NCI-H1092 treated with DMSO at 0.1 percent for 48 hours (cell line): ENCODE results near the gene COLQ.

Experiments
- DNase-seq: peaks from one replicate; lab custom pipeline; 2025; lab: John Stamatoyannopoulos, UW

The COLQ gene

DNA sequence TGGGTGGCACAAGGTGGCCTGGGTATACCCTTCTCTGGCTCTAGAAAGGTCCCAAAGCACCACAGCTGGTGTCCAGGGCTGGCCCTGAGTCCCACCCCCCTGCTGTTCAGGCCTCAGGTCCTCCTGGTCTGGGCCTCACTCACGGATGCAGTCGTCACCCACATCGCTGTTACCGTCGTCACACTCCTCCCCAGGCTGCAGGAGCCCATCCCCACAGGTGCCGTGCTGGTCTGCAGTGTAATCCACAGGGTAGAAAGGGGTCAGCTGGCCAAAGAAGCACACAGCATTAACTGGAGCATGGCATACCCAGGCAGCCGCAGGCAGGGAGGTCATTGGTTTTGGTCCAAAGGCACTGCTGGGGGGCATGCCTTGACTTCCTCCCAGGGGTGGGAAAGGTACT, 65.8 kb downstream of the COLQ start:
- no peak for DNase-seq

- DNase-seq: no peak
Measured at GRCh38 chr3:15454965-15455364, 66.5 kb downstream of the COLQ start.

DNA sequence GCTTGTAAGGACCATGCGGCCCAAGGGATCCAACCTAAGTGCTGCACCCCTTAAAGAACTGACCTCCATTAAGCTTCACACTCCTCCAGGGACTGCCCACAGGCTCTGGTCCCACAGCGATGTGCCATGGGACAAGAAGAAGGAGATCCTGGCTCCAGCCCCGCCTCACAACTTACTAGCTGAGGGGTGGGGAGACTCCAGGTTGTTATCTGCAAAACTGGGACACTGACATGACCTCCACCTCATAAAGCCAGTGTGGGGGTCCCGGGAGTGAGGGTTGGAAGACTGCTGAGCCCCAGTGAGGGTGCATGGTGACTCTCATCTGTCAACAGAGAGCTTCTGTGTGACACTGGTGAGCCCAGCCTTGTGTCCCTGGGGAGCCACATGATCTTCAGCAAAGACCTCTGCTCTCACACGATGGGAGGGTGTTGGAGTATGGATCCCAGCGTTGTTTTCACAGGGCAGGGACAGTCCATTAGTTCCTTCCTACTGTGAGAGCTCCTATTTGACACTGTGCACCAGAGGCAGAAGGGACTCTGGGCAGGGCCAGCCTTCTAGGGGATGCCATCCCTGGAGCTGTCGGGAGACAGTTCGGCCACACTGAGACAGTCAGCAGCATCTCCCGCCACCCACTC, 67.4 kb downstream of the COLQ start:
- no peak for DNase-seq

DNA sequence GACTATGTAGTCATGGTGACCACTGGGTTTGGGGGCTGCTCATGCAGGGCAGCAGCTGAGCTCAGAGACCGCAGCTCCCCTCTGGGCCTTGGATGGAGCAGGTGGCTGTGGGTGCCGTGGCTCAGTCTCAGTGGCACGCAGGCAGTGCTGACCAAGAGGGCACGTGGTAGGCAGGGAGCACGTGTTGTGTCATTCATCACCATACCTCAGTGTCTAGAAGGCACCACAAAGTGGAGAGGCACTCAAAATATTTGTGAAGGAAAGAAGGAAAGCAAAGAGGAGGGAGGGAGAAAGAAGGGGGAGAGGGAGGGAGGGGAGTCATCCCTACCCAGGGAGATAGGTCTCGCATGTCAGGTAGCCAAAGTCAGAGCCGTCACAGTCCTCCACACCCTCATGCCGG, 68.0 kb downstream of the COLQ start:
- DNase-seq: no peak

GRCh38 chr3:15452961-15453360, 68.5 kb downstream of the COLQ start:
- no peak for DNase-seq

- no peak for DNase-seq
Measured at GRCh38 chr3:15452156-15452555, 69.3 kb downstream of the COLQ start.

GRCh38 chr3:15451216-15452113, 70.0 kb downstream of the COLQ start:
- DNase-seq: no peak

DNA sequence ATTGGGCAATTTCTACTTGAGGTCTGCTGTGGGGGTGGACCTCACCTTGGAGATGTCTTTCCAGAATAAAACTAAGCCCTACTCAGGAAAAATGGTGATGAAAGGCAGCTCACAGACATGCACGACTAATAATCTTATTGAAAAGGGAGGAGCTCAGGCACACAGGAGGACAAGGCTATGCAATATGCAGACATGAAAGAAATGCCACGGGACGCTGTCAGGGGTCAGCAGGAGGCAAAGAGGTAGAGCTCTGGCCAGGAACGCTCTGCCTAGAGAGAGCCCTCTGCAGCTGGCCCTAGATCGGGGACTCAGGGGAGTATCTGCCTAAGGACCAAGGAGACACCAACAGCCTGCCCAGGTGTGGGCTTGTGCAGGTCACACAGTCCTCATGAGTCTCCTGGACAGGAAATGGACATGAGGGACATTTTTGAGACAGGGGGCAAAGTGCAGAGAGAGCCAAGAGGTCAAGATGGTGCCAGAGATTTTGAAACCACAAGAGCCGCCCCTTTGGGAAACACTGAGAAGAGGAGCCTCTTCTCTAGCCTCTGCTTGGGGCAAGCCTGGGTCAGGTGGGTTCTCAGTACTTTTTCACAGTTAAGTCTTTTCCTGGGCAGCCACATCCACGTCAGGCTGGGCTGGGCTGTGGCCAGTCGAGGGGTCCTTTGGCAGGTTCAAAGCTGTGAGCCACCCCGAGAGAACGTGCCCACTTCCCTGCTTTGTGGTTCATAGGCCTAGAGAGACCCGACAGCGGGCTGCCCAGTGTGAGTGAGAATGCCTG, 70.9 kb downstream of the COLQ start:
- DNase-seq: no peak

GRCh38 chr3:15449489-15450224, 71.8 kb downstream of the COLQ start:
- DNase-seq: no peak

GRCh38 chr3:15443826-15444524, 77.5 kb downstream of the COLQ start:
- no peak for DNase-seq

- DNase-seq: no peak
Measured at GRCh38 chr3:15440891-15441290, 80.6 kb downstream of the COLQ start.

DNA sequence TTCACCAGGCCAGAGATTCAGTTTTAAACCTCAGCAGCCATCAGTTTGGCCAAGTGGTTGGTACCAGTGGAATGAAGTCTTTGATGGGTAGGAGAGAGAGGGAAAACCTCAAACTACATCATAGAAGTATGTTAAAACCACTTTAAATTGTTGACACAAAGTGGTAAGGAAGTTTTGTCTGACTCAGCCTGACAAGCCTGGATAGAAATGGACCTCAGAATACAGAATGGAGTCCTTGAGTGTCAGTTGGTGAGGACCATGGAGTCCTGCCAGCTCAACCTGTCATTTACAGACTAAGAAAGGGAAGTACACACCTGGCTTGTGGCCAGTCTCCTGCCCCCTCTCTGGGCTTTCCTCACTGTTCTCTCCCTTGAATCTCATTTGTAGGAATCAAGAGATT, 82.0 kb downstream of the COLQ start:
- no peak for DNase-seq

- no peak for DNase-seq
Measured at GRCh38 chr3:15438983-15439382, 82.5 kb downstream of the COLQ start.

GRCh38 chr3:15436246-15436645, 85.3 kb downstream of the COLQ start:
- DNase-seq: no peak

- DNase-seq: no peak
Measured at GRCh38 chr3:15434756-15435155, 86.8 kb downstream of the COLQ start.

DNA sequence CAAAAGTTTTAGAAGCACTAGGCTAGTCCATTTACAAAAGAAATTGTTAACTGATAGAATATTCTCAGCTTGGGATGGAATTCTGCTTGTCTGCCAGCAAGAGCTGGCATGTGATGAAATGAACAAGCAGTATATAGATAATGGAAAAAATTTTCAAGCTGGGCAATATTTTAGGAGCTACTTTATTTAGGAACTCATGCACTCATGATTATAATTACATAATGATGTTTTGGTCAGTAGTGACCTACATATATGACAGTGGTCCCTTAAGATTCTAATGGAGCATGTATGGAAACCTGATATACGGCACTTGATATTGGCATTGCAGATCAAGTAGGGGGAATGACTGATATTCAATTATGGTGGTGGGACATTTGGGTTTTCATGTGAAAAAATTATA, 88.0 kb downstream of the COLQ start:
- no peak for DNase-seq

GRCh38 chr3:15431256-15431837, 90.2 kb downstream of the COLQ start:
- no peak for DNase-seq

DNA sequence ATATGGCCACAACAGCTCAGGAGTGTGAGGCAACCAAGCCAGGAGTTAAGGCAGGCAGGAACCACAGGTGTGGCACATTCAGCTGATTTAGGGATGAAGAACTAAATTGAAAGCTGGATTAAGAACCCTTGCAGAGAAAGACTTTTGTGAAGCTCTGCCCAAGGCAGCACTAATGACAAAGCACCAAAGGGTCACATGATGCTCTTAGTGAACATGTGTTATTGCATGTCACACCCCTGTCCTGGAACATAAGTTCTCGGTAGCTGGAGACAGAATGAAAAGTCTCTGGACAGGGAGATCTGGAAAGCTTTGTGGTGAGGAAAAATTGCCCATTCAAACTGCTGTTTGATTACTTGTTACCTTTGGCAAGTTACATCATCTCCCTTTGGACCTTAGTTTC, 90.9 kb downstream of the COLQ start:
- no peak for DNase-seq

DNA sequence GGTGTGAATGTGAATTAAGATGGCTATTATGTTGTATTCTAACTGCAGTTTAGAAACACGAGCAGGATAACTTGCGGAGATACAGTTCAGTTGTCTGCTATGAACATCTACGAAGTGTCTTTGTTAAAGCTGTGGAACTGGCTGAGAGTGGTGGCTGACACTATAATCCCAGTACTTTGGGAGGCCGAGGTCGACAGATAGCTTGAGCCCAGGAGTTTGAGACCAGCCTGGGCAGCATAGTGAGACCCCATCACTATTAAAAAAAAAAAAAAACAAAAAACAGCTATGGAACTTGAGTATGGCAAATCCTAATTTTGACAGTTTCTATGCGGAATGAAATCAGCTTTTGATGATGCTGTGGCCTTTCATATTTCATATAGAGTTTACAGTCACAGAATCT, 92.4 kb downstream of the COLQ start:
- no peak for DNase-seq

DNA sequence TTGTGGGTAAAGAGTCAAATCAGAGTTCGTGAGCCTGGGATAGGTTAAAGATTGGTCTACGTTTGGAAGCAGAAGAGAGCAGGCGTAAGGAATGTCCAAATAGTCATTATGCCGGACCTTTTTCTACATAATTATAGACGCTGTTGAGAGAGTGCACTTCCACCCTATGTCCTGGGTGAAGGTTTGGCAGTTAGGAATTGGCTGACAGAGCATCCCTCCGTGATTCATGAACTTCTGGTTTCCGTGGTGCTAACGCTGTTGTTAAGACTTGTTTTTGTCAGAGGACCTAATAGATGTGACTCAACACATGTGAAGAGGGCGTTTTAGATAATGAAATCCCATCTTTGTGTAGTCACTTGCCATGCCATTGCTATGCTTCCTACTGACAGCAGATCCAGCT, 93.0 kb downstream of the COLQ start:
- no peak for DNase-seq

GRCh38 chr3:15427981-15428380, 93.5 kb downstream of the COLQ start:
- no peak for DNase-seq
